GM18511 (cell line): ENCODE measurements around the gene PPP6R3.

Source experiments
- ATAC-seq: cut with Tn5 transposase; IDR thresholded peaks from one replicate; pipeline ENCODE4 v1.9.1; 2021; ENCODE audit warnings: mild to moderate bottlenecking, moderate library complexity; ENCODE audit not compliant: unreplicated experiment

PPP6R3 gene

GRCh38 chr11:68641880-68642279 is 181.3 kb downstream of the PPP6R3 start:
- no peak for ATAC-seq

GRCh38 chr11:68643585-68643984 is 183.0 kb downstream of the PPP6R3 start:
- ATAC-seq = no peak

GRCh38 chr11:68646832-68647231 is 186.3 kb downstream of the PPP6R3 start:
- no peak for ATAC-seq

- ATAC-seq = no peak
Observed at GRCh38 chr11:68649851-68650555, 189.5 kb downstream of the PPP6R3 start.

- ATAC-seq = no peak
Observed at GRCh38 chr11:68650801-68651200, 190.2 kb downstream of the PPP6R3 start.

- ATAC-seq = no peak
Observed at GRCh38 chr11:68651208-68651984, 190.8 kb downstream of the PPP6R3 start.

GRCh38 chr11:68651985-68652682 is 191.6 kb downstream of the PPP6R3 start:
- no peak for ATAC-seq

- no peak for ATAC-seq
Observed at GRCh38 chr11:68652683-68653156, 192.2 kb downstream of the PPP6R3 start.

GRCh38 chr11:68653486-68654430 is 193.2 kb downstream of the PPP6R3 start:
- no peak for ATAC-seq

- no peak for ATAC-seq
Observed at GRCh38 chr11:68654978-68655377, 194.4 kb downstream of the PPP6R3 start.

- ATAC-seq = no peak
Observed at GRCh38 chr11:68655406-68655805, 194.9 kb downstream of the PPP6R3 start.

GRCh38 chr11:68655806-68656205 is 195.3 kb downstream of the PPP6R3 start:
- ATAC-seq = no peak

- no peak for ATAC-seq
Observed at GRCh38 chr11:68657021-68657780, 196.6 kb downstream of the PPP6R3 start.

- ATAC-seq = no peak
Observed at GRCh38 chr11:68658097-68658496, 197.5 kb downstream of the PPP6R3 start.

- no peak for ATAC-seq
Observed at GRCh38 chr11:68658661-68659060, 198.1 kb downstream of the PPP6R3 start.

GRCh38 chr11:68659158-68659921 is 198.8 kb downstream of the PPP6R3 start:
- ATAC-seq = no peak

- no peak for ATAC-seq
Observed at GRCh38 chr11:68660066-68660810, 199.7 kb downstream of the PPP6R3 start.

- ATAC-seq = no peak
Observed at GRCh38 chr11:68661014-68661413, 200.5 kb downstream of the PPP6R3 start.
